Sigmoid colon (tissue), 7 donors: ENCODE results near the gene HUS1B. TPM values are rescaled to one million over a fixed set of nuclear protein-coding genes. Genes with fewer than 3 reads are reported as not detected.

Experiments used
- DNase-seq: peaks from one replicate; pipeline ENCODE4 v3.0.0-alpha.2; 2019
- H3K27ac ChIP-seq, 4 donors: fragments of 200-600 bp; sonication (generic); one replicate each; pipeline ENCODE4 v1.5.1; 2016 to 2019; ENCODE audit warnings: mild to moderate bottlenecking in 1 of 4
- H3K27me3 ChIP-seq, 3 donors: fragments of 200-600 bp; sonication (generic); one replicate each; pipeline ENCODE4 v1.5.1; 2019; ENCODE audit warnings: mild to moderate bottlenecking in 1 of 3
- H3K36me3 ChIP-seq, 4 donors: fragments of 200-600 bp; sonication (generic); one replicate each; pipeline ENCODE4 v1.5.1; 2016 to 2019
- H3K4me1 ChIP-seq, 4 donors: fragments of 200-600 bp; sonication (generic); one replicate each; pipeline ENCODE4 v1.5.1; 2017 to 2019
- H3K4me3 ChIP-seq, 4 donors: fragments of 200-600 bp; sonication (generic); one replicate each; pipeline ENCODE4 v1.5.1; 2017 to 2019; ENCODE audit warnings: mild to moderate bottlenecking in 2 of 4, moderate library complexity in 1 of 4
- H3K9me3 ChIP-seq, 4 donors: fragments of 200-600 bp in 3 of 4; sonication (generic) in 3 of 4; one replicate each; pipeline versions ENCODE4 v1.5.1 to v1.6.1; 2013 to 2019
- CTCF ChIP-seq, 4 experiments: fragments of 450-650 bp in 3 of 4; fragments of 200-600 bp in 1 of 4; IDR thresholded peaks; one replicate each; pipeline ENCODE4 v1.5.1; 2016 to 2019; ENCODE audit warnings: antibody characterized with exemption in 4 of 4, mild to moderate bottlenecking in 3 of 4, moderate library complexity in 2 of 4
- EP300 ChIP-seq, 4 donors: sonication (generic); formaldehyde crosslinking; IDR thresholded peaks; one replicate each; pipeline ENCODE4 v1.6.1; 2017; ENCODE audit warnings: antibody characterized with exemption in 4 of 4
- POLR2A ChIP-seq, 2 donors: fragments of 450-650 bp; IDR thresholded peaks; one replicate each; pipeline ENCODE4 v1.6.1; 2016; ENCODE audit warnings: antibody characterized with exemption in 2 of 2, mild to moderate bottlenecking in 2 of 2, moderate library complexity in 2 of 2
- POLR2AphosphoS5 ChIP-seq, 4 donors: sonication (generic); formaldehyde crosslinking; IDR thresholded peaks; one replicate each; pipeline ENCODE4 v1.6.1; 2017; ENCODE audit warnings: antibody characterized with exemption in 4 of 4
- WGBS, 2 donors: extraction: QIAGEN DNeasy Blood & Tissue Kit; methylation state at CpG; one replicate each; pipeline ENCODE4 v1.1.7; 2013; 5-methylcytosine and 5-hydroxymethylcytosine counted together
- intact Hi-C: fragments of 100-400 bp; cut with DNase I; formaldehyde crosslinking; loops from one replicate; pipeline ENCODE4 v1.15.1; 2023
- polyA plus RNA-seq, 3 donors: library from polyadenylated mRNA; stranded (reverse); fragments of 200-250 nt; gene quantifications; one replicate each; pipeline ENCODE4 v1.2.3, GENCODE V29; 2013
- total RNA-seq, 4 donors: library from RNA; depleted of rRNA; stranded (reverse); fragments of >200 nt; gene quantifications; one replicate each; pipeline ENCODE4 v1.1.0, GENCODE V29; 2016
- donor health status: healthy with polysubstance abuse.
- donor health status: Bipolar disorder and iron deficiency.
- donor health status: healthy.

Gene HUS1B
- total and polyA plus RNA-seq, 7 donors, result 0.36 to 3.6 (median 0.71) TPM; not detected in 2

- DNase-seq, result no peak
- Histone ChIP-seq H3K4me3 (no peak overlapping the region), H3K4me1 (peaks cover 0 to 17% (median 10%) of the 10 kb centered on the region in 4 donors), H3K9me3 (peaks cover 0 to 5% (median 0%) of the 10 kb centered on the region in 4 donors), H3K27ac (no peak overlapping the region), H3K27me3 (no peaks in the 10 kb centered on the region), H3K36me3 (peaks cover 0 to 10% (median 4%) of the 10 kb centered on the region in 4 donors)
- no peak for TF ChIP-seq CTCF (IDR thresholded peaks at IDR 0.05)
- TF ChIP-seq POLR2AphosphoS5 (IDR thresholded peaks at IDR 0.05), result no peak
- no peak for TF ChIP-seq EP300 (IDR thresholded peaks at IDR 0.05)
- no peak for TF ChIP-seq POLR2A (IDR thresholded peaks at IDR 0.05)
- intact Hi-C loops, result no loop called here
- 59 to 83% methylated on average over 2 of the region's 2 CpGs for WGBS, 2 donors
Observed at GRCh38 chr6:658244-658643, 1.3 kb upstream of the HUS1B start.

DNA sequence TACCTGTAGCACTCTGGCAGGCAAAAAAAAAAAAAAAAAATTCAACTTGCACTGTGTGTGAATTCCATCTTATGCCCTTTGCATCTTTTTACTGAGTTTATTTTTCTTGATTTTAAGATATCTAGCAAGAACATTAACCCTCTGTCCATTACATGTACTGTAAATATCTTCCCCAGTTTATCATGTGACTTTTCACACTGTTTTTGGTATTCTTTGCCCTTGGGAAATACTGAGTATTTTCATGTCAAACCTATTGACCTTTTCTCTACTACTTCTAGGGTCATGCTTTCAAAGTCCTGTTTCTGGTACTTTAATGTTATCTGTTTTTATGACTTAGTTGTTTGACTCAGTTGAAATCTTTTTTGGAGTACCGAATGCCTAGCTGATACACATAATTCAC, 843 bp upstream of the HUS1B start:
- H3K4me3 ChIP-seq, result no peak overlapping the region
- H3K27ac ChIP-seq, result no peak overlapping the region
- H3K36me3 ChIP-seq, result peaks cover 0 to 10% (median 4%) of the 10 kb centered on the region in 4 donors
- intact Hi-C loops, result no loop called here
- 73 to 87% methylated on average over 1 of the region's 1 CpG for WGBS, 2 donors
- peaks cover 0 to 7% (median 0%) of the 10 kb centered on the region in 4 donors for H3K9me3 ChIP-seq
- DNase-seq, result no peak
- no peak for TF ChIP-seq POLR2A (IDR thresholded peaks at IDR 0.05)
- no peak for TF ChIP-seq CTCF (IDR thresholded peaks at IDR 0.05)
- TF ChIP-seq POLR2AphosphoS5 (IDR thresholded peaks at IDR 0.05), result no peak
- TF ChIP-seq EP300 (IDR thresholded peaks at IDR 0.05), result no peak
- H3K27me3 ChIP-seq, result no peaks in the 10 kb centered on the region
- peaks cover 0 to 17% (median 10%) of the 10 kb centered on the region in 4 donors for H3K4me1 ChIP-seq

DNA sequence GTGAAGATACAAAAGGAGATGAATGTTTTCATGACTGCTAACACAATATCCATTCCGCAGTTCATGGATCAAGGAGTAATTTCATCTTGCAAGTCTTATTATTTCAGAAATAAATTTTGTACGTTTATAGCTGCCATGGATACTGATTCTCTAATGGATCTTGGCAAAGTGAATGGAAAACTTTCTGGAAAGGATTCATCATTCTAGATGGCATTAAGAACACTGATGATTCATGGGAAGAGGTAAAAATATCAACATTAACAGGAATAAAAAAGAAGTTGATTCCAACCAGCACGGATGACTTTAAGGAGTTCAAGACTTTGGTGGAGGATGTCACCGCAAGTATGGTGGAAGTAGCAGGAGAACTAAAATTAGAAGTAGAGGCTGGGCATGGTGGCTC, 2.8 kb downstream of the HUS1B start:
- H3K27me3 ChIP-seq, result no peaks in the 10 kb centered on the region
- DNase-seq, result no peak
- peaks cover 0 to 7% (median 0%) of the 10 kb centered on the region in 4 donors for H3K9me3 ChIP-seq
- no peak for TF ChIP-seq POLR2A (IDR thresholded peaks at IDR 0.05)
- peak in 1 of 4 donors; percentile 19 for TF ChIP-seq POLR2AphosphoS5 (IDR thresholded peaks at IDR 0.05)
- peaks cover 0 to 10% (median 4%) of the 10 kb centered on the region in 4 donors for H3K36me3 ChIP-seq
- H3K4me3 ChIP-seq, result no peak overlapping the region
- intact Hi-C loops, result no loop called here
- peak overlapping the region in 1 of 4 donors; percentile 18 for H3K27ac ChIP-seq
- peaks cover 0 to 14% (median 10%) of the 10 kb centered on the region in 4 donors for H3K4me1 ChIP-seq
- WGBS, 2 donors, result 86 to 97% methylated on average over 4 of the region's 4 CpGs

DNA sequence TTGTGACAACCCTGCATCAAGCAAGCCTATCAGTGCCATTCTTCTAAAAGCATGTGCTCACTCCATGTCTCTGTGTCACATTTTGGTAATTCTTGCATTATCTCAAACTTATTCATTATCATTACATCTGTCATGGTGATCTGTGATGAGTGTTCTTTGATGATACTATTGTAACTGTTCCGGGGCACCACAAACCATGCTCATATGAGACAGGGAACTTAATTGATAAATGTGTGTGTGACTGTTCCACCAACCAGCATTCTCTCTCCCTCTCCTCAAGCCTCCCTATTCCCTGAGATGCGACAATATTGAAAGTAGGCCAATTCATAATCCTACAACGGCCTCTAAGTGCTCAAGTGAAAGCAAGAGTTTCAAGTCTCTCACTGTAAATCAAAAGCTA, 4.0 kb downstream of the HUS1B start:
- WGBS, 2 donors, result 83 to 85% methylated on average over 3 of the region's 3 CpGs
- TF ChIP-seq POLR2A (IDR thresholded peaks at IDR 0.05) (no peak), EP300 (IDR thresholded peaks at IDR 0.05) (no peak), CTCF (IDR thresholded peaks at IDR 0.05) (no peak), POLR2AphosphoS5 (IDR thresholded peaks at IDR 0.05) (no peak)
- intact Hi-C loops, result no loop called here

DNA sequence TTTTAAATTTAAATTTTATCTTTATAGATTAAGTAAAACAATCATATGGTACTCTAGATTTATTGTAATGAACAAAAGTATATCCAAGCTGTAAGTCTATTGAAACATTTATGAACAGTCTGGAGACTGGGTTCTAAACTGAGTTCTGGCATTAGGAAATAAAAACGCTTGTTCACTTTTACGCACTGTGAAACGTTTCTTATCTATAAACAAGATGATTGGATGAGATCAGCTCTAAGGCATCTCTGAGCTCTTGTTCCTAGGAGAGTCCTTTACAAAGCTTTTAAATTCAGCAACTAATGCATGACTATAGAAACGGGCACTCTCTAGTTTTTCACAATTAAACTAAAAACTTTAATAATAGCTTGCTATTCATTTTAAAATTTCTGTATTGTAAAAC, 6.8 kb downstream of the HUS1B start:
- no peak for TF ChIP-seq CTCF (IDR thresholded peaks at IDR 0.05)
- TF ChIP-seq POLR2A (IDR thresholded peaks at IDR 0.05), result no peak
- no peak for TF ChIP-seq POLR2AphosphoS5 (IDR thresholded peaks at IDR 0.05)
- TF ChIP-seq EP300 (IDR thresholded peaks at IDR 0.05), result no peak
- peaks cover 0 to 7% (median 0%) of the 10 kb centered on the region in 4 donors for H3K4me1 ChIP-seq
- H3K9me3 ChIP-seq, result peaks cover 0 to 7% (median 0%) of the 10 kb centered on the region in 4 donors
- intact Hi-C loops, result no loop called here
- no peak for DNase-seq
- H3K27ac ChIP-seq, result peak overlapping the region in 1 of 4 donors; percentile 18
- no peak overlapping the region for H3K4me3 ChIP-seq
- WGBS, 2 donors, result 63 to 74% methylated on average over 4 of the region's 4 CpGs
- no peaks in the 10 kb centered on the region for H3K27me3 ChIP-seq
- H3K36me3 ChIP-seq, result no peaks in the 10 kb centered on the region

More for the DNA sequence above, 4.0 kb downstream of the HUS1B start:
- no peaks in the 10 kb centered on the region for H3K27me3 ChIP-seq
- no peak overlapping the region for H3K27ac ChIP-seq
- H3K9me3 ChIP-seq, result peaks cover 0 to 7% (median 0%) of the 10 kb centered on the region in 4 donors
- H3K4me1 ChIP-seq, result peaks cover 0 to 9% (median 2%) of the 10 kb centered on the region in 4 donors
- peaks cover 0 to 10% (median 4%) of the 10 kb centered on the region in 4 donors for H3K36me3 ChIP-seq
- no peak for DNase-seq
- H3K4me3 ChIP-seq, result no peak overlapping the region
